ENCODE data around the gene MBLAC1. TPM values are rescaled to one million over a fixed set of nuclear protein-coding genes. Genes with fewer than 3 reads are reported as not detected.

MBLAC1 gene
- 1 to 10 TPM in 2 of 4 donors, not detected in 2; 4.4 to 5.6 TPM for total RNA-seq

DNA sequence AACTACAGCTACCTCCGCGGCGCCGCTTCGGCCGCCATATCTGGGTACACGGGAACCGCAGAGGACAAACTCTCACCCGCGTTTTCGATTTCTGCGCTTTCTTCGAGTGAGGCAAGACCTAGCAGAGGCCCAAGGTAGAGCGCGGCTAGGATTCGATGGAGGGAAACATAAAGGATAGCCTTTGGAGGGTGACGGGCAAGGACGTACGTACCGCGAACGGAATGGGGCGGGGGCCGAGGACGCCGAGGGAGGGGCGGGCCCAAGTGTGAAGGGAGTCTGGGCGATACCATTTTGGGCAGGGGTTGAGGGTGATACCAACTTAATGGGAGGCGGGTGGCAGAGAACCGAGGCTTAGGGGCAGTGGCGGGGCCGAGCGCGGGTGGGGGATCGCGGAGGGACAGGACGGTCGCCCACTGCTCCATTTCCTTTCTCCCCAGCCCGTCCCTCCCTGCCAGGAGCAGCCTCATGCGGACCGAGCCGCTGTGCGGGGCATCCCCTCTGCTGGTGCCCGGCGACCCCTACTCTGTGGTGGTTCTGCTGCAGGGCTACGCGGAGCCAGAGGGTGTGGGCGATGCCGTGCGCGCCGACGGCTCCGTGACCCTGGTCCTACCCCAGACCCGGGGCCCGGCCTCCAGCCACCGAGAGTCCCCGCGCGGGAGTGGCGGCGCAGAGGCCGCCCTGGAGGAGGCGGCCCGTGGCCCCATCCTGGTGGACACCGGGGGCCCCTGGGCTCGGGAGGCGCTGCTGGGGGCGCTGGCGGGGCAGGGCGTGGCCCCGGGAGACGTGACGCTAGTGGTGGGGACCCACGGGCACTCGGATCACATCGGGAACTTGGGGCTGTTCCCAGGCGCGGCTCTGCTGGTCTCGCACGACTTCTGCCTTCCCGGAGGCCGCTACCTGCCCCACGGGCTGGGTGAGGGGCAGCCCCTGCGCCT, at the start of gene MBLAC1:
MBLAC1 (plus strand) TSS at position 37 of the 935 bp plus-strand sequence; CDS start at position 466, 429 bp downstream.
- in situ Hi-C loops (cut with MboI; ENCODE audit: low pct_ligation_motif_present in 1 of 4, low pct_unique_long_range_greater_than_20kb in 1 of 4, low sequenced_read_pairs in 3 of 4), result no loop called here
- TF ChIP-seq POLR2AphosphoS5 (IDR thresholded peaks at IDR 0.05) (peak; percentile 41 to 92 (median 92)), POLR2A (IDR thresholded peaks at IDR 0.05) (peak; percentile 92)
- TF ChIP-seq, protein P1, sequence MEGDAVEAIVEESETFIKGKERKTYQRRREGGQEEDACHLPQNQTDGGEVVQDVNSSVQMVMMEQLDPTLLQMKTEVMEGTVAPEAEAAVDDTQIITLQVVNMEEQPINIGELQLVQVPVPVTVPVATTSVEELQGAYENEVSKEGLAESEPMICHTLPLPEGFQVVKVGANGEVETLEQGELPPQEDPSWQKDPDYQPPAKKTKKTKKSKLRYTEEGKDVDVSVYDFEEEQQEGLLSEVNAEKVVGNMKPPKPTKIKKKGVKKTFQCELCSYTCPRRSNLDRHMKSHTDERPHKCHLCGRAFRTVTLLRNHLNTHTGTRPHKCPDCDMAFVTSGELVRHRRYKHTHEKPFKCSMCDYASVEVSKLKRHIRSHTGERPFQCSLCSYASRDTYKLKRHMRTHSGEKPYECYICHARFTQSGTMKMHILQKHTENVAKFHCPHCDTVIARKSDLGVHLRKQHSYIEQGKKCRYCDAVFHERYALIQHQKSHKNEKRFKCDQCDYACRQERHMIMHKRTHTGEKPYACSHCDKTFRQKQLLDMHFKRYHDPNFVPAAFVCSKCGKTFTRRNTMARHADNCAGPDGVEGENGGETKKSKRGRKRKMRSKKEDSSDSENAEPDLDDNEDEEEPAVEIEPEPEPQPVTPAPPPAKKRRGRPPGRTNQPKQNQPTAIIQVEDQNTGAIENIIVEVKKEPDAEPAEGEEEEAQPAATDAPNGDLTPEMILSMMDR (IDR thresholded peaks at IDR 0.05), result no peak
- intact Hi-C loops (cut with DNase I; ENCODE audit: low total_unique reads), result loop anchor here (5.0 kb wide), 1 partner anchor 40 kb away; the partner anchor contains the start of gene COPS6
- no peaks in the 10 kb centered on the region for H3K27me3 ChIP-seq
- H3K4me1 ChIP-seq, result peaks cover 6 to 54% (median 44%) of the 10 kb centered on the region in 4 donors
- no peaks in the 10 kb centered on the region for H3K9me3 ChIP-seq
- peak within 1 kb of the TSS; percentile 95 to 97 (median 96) for H3K27ac ChIP-seq
- peak within 1 kb of the TSS; percentile 60 to 90 (median 68) for H3K4me3 ChIP-seq
- WGBS, 2 donors (ENCODE audit: low coverage in 1 of 2), result 1% methylated on average over 63 of the region's 85 CpGs; no CpG with 5 or more reads in 1 of the 2 donors
- peak; percentile 94 for DNase-seq
- H3K36me3 ChIP-seq, result no peaks in the 10 kb centered on the region

DNA sequence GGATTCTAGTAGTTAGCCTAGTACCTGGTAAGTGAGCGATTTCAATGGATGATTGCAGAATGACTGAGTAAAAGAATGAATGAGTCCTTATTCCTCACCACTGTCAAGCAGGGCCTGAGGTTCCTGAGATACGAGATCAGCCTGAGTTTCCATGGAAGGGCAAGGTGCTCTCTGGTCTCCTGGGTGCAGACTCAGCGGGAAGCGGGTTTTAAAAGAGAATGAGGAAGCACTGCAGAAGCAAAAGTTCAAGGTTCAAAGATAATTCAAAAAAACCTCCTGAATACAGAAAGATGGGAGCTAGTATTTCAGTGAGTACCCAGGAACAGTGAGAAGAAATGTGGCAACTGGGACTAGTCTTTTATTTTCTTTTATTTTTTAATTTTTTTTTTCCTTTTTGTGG, 49.6 kb upstream of the MBLAC1 start:
- Histone ChIP-seq H3K4me1 (peaks cover 15 to 47% (median 46%) of the 10 kb centered on the region in 4 donors), H3K9me3 (peaks cover 5 to 6% of the 10 kb centered on the region in 2 donors), H3K27me3 (no peaks in the 10 kb centered on the region), H3K4me3 (no peak overlapping the region), H3K36me3 (peaks cover 0 to 53% (median 25%) of the 10 kb centered on the region in 4 donors), H3K27ac (peak overlapping the region; percentile 94 to 97 (median 96))
- no peak for TF ChIP-seq EP300 (IDR thresholded peaks at IDR 0.05; ENCODE audit: low read depth)
- no peak for TF ChIP-seq POLR2A (IDR thresholded peaks at IDR 0.05)
- TF ChIP-seq POLR2AphosphoS5 (IDR thresholded peaks at IDR 0.05), result no peak
- TF ChIP-seq, protein P1 (IDR thresholded peaks at IDR 0.05), result no peak
- in situ Hi-C loops (cut with MboI; ENCODE audit: low pct_ligation_motif_present in 1 of 4, low pct_unique_long_range_greater_than_20kb in 1 of 4, low sequenced_read_pairs in 3 of 4), result loop anchor here in 1 of 4 donors (10.0 kb wide), 1 partner anchor 82 kb away; no protein-coding TSS in a partner anchor
- DNase-seq, result peak; percentile 35
- 63% methylated on average over 3 to 4 of the region's 4 CpGs for WGBS, 2 donors (ENCODE audit: low coverage in 1 of 2)
- intact Hi-C loops (cut with DNase I; ENCODE audit: low total_unique reads), result no loop called here

DNA sequence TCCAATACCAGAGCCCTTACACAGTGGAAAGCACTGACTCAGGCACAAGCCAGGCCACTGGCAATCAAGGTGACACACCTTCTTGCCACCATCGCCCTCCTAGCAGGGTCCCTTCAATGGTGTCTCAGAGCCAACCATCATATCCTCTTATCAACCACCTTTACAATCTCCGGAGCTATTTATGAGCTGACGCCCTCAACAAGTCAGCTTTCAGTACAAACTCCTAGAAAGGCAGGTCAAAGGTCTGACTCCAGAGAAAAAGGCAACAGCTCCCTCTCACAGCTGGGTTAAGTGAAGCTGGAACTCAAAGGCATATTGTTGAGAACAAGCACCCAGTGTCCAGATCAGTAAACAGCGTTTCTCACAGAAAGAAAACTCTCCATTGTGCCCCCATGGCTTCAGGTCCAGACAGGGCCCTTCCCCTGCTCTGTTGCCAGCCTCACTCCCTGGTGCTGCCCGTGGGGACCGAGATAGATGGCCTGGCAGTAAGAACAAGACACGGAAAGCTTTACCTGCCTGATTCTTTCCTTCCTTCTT, 47.7 kb upstream of the MBLAC1 start:
- peak overlapping the region in 1 of 4 donors; percentile 93 for H3K4me3 ChIP-seq
- WGBS, 2 donors (ENCODE audit: low coverage in 1 of 2), result 40 to 50% methylated on average over 4 to 7 of the region's 7 CpGs
- TF ChIP-seq POLR2AphosphoS5 (IDR thresholded peaks at IDR 0.05), result peak; percentile 18 to 81 (median 65)
- TF ChIP-seq, protein P1 (IDR thresholded peaks at IDR 0.05), result no peak
- TF ChIP-seq POLR2A (IDR thresholded peaks at IDR 0.05), result peak; percentile 47
- intact Hi-C loops (cut with DNase I; ENCODE audit: low total_unique reads) (no loop called here), in situ Hi-C loops (cut with MboI; ENCODE audit: low pct_ligation_motif_present in 1 of 4, low pct_unique_long_range_greater_than_20kb in 1 of 4, low sequenced_read_pairs in 3 of 4) (loop anchor here in 1 of 4 donors (10.0 kb wide), 1 partner anchor 84 kb away; no protein-coding TSS in a partner anchor)
- DNase-seq, result peak; percentile 78
- peaks cover 0 to 35% (median 15%) of the 10 kb centered on the region in 4 donors for H3K36me3 ChIP-seq
- H3K27me3 ChIP-seq, result no peaks in the 10 kb centered on the region
- peaks cover 19 to 55% (median 53%) of the 10 kb centered on the region in 4 donors for H3K4me1 ChIP-seq
- peak overlapping the region; percentile 94 to 97 (median 96) for H3K27ac ChIP-seq
- no peaks in the 10 kb centered on the region for H3K9me3 ChIP-seq
